Activated T-cell treated with anti-CD3 and anti-CD28 coated beads, Interleukin-2, amount 50 U/mL, for 24 hours (primary cell): Measurements from ENCODE around the gene VPS25.
"Not testable (repeated sequence)": the region's sequence is repeated elsewhere in the genome, so short reads cannot be mapped to it uniquely, and the experiment has no call there.

Source experiments
- DNase-seq: peaks from one replicate; pipeline ENCODE4 v3.0.0-alpha.2; 2020
- H3K27ac Mint-ChIP-seq: 2 replicates; pipeline ENCODE4 v1.8.0; 2020; ENCODE audit warnings: mild to moderate bottlenecking, mixed read lengths
- H3K27me3 Mint-ChIP-seq: 2 replicates; pipeline ENCODE4 v1.8.0; 2020; ENCODE audit warnings: mixed read lengths
- H3K36me3 Mint-ChIP-seq: 2 replicates; pipeline ENCODE4 v1.8.0; 2020; ENCODE audit warnings: low read depth, mixed read lengths
- H3K4me1 Mint-ChIP-seq: 2 replicates; pipeline ENCODE4 v1.8.0; 2020; ENCODE audit warnings: low read depth, mixed read lengths
- H3K4me3 Mint-ChIP-seq: 2 replicates; pipeline ENCODE4 v1.8.0; 2020; ENCODE audit warnings: mild to moderate bottlenecking, moderate library complexity, mixed read lengths
- H3K9me3 Mint-ChIP-seq: 2 replicates; pipeline ENCODE4 v1.8.0; 2020; ENCODE audit warnings: mixed read lengths

VPS25 gene

GRCh38 chr17:42773290-42774035, at the start of gene VPS25:
TSS of gene VPS25 (plus strand) at chr17:42773449. CDS start at chr17:42773476, 27 bp downstream.
- peak; percentile 84 for DNase-seq
- Mint-ChIP-seq H3K9me3 (no peaks in the 10 kb centered on the region), H3K27me3 (peaks cover under 1% of the 10 kb centered on the region), H3K27ac (peak within 1 kb of the TSS; percentile 96), H3K4me3 (peak within 1 kb of the TSS; percentile 96), H3K4me1 (peaks cover 29% of the 10 kb centered on the region), H3K36me3 (peaks cover 51% of the 10 kb centered on the region)

DNA sequence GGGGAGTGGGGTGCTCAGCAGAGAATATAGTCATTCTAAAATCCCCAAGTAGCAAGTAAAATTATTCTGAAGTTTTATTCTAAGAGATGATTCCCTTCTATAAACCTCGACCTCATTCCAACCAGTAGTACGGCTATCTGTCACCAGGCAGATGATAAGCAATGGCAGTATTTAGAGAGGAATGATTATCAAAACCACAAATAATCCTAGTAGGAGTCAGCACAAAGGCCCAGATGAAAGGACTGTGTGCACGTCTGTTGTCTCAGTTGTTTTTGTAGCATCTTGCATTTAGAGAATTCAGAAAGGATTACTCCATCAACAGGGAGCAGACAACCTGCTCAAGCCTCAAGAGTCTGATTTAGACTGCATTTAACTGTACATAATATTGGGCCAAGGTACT, 49.6 kb upstream of the VPS25 start:
- H3K36me3 Mint-ChIP-seq: peaks cover 64% of the 10 kb centered on the region
- H3K9me3 Mint-ChIP-seq: no peaks in the 10 kb centered on the region
- H3K27ac Mint-ChIP-seq: no peak overlapping the region
- DNase-seq: no peak
- H3K4me1 Mint-ChIP-seq: no peaks in the 10 kb centered on the region
- no peak overlapping the region for H3K4me3 Mint-ChIP-seq
- H3K27me3 Mint-ChIP-seq: no peaks in the 10 kb centered on the region

- no peaks in the 10 kb centered on the region for H3K4me1 Mint-ChIP-seq
- DNase-seq: no peak
- H3K9me3 Mint-ChIP-seq: no peaks in the 10 kb centered on the region
- no peak overlapping the region for H3K27ac Mint-ChIP-seq
- H3K36me3 Mint-ChIP-seq: peaks cover 62% of the 10 kb centered on the region
- H3K4me3 Mint-ChIP-seq: no peak overlapping the region
- H3K27me3 Mint-ChIP-seq: no peaks in the 10 kb centered on the region
Observed at GRCh38 chr17:42725143-42725542, 48.1 kb upstream of the VPS25 start.

DNA sequence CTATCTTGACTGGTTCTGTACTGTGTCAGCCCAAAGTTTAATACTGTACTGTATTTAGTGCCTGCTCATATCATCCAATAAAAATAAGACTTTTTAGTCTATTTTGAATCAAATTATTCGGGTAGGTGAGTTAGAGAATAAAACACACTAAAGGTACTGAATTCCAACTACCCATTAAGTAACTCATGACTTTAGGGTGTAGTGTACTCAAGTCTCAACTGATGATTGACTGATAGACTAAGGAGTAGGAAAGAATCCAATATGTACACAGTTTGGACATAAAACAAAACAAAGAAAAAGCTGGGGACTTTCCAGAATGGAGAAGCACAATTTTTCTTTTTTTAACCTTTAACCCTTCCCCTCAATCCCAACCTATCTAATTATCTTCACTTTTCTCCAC, 32.5 kb upstream of the VPS25 start:
- Mint-ChIP-seq H3K36me3 (peaks cover 14% of the 10 kb centered on the region), H3K4me3 (no peak overlapping the region), H3K4me1 (peaks cover 23% of the 10 kb centered on the region), H3K27me3 (peaks cover 2% of the 10 kb centered on the region), H3K27ac (peak overlapping the region; percentile 37), H3K9me3 (peaks cover 5% of the 10 kb centered on the region)
- DNase-seq: no peak

GRCh38 chr17:42742916-42743315, 30.3 kb upstream of the VPS25 start:
- Mint-ChIP-seq H3K36me3 (peaks cover 12% of the 10 kb centered on the region), H3K4me1 (peaks cover 21% of the 10 kb centered on the region)
- H3K27me3 Mint-ChIP-seq, H3K4me3 Mint-ChIP-seq, H3K9me3 Mint-ChIP-seq, H3K27ac Mint-ChIP-seq, DNase-seq: not testable (repeated sequence)

DNA sequence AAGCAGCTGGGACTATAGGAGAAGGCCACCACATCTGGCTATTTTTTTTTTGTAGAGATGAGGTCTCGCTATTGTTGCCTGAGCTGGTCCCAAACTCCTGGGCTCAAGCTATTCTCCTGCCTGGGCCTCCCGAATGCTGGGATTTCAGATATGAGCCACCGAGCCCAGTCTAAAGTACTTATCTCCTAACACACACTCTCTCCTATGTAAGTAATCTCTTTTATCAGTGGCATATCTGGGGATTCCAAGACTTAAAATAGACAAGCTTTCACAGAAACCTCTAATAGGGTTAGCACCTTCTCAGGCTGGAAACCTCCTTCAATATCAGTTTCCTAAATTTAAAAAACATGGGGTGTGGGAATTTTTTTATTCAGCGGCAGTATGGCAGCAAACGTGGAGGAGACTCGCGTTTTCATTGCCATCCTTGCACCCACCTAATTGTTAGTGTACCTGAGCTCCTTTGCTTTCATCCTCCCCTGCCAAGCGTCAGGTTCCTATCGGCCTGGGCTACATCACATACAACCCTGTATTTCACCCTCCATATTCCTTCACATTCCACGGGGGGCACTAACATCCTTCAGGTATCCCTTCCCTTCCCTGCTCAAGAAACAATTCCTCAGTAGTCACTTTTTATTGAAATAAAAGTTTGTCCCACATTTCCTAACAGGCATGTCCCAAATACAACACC, 29.5 kb upstream of the VPS25 start:
- no peak for DNase-seq
- H3K27ac Mint-ChIP-seq: peak overlapping the region; percentile 99
- peaks cover 21% of the 10 kb centered on the region for H3K4me1 Mint-ChIP-seq
- H3K36me3 Mint-ChIP-seq: peaks cover 12% of the 10 kb centered on the region
- H3K9me3 Mint-ChIP-seq: peaks cover 5% of the 10 kb centered on the region
- peak overlapping the region; percentile 95 for H3K4me3 Mint-ChIP-seq
- H3K27me3 Mint-ChIP-seq: peaks cover 7% of the 10 kb centered on the region

DNA sequence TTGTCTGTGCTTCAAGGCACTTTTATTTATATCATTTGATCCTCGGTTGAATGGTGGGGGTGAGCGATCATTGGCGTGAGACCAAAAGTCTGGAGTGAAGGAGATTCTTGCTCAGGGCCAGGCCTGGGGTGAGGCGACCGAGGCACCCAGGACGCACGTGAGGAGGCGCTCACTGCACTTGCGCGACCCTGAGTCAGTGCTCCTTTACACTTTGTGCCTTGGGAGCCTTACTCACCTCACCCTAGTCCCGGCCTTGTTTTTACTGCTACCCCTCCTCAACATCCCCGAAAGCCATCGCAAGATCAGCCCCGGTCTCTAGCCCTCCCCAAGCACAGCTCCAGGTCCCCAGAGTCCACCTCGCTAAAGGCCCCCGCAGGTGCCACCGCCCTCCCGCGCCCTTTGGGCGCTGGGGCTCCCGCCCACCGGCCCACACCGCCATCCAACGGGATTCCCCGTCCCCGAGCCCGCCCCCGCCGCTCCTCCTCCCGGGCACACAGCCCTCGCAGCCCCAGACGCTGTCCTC, 28.9 kb upstream of the VPS25 start:
- H3K36me3 Mint-ChIP-seq: peaks cover 12% of the 10 kb centered on the region
- H3K9me3 Mint-ChIP-seq: peaks cover 5% of the 10 kb centered on the region
- peak overlapping the region; percentile 95 for H3K4me3 Mint-ChIP-seq
- peaks cover 21% of the 10 kb centered on the region for H3K4me1 Mint-ChIP-seq
- DNase-seq: peak; percentile 86
- H3K27me3 Mint-ChIP-seq: peaks cover 10% of the 10 kb centered on the region
- peak overlapping the region; percentile 99 for H3K27ac Mint-ChIP-seq

- DNase-seq: peak; percentile 96
- peaks cover 5% of the 10 kb centered on the region for H3K9me3 Mint-ChIP-seq
- peak within 1 kb of the TSS; percentile 95 for H3K4me3 Mint-ChIP-seq
- H3K36me3 Mint-ChIP-seq: peaks cover 12% of the 10 kb centered on the region
- peaks cover 12% of the 10 kb centered on the region for H3K27me3 Mint-ChIP-seq
- peaks cover 21% of the 10 kb centered on the region for H3K4me1 Mint-ChIP-seq
- peak within 1 kb of the TSS; percentile 99 for H3K27ac Mint-ChIP-seq
Observed at GRCh38 chr17:42744806-42745617, 28.2 kb upstream of the VPS25 start, which contains the start of gene EZH1. TSS of gene EZH1 (minus strand) at chr17:42745040. CDS start at chr17:42728941, 16,099 bp downstream.

- Mint-ChIP-seq H3K36me3 (peaks cover 6% of the 10 kb centered on the region), H3K9me3 (peaks cover 5% of the 10 kb centered on the region), H3K4me3 (no peak overlapping the region), H3K4me1 (peaks cover 15% of the 10 kb centered on the region), H3K27ac (no peak overlapping the region), H3K27me3 (peaks cover 35% of the 10 kb centered on the region)
- DNase-seq: no peak
Observed at GRCh38 chr17:42748202-42748907, 24.9 kb upstream of the VPS25 start.

GRCh38 chr17:42748908-42749798, 24.1 kb upstream of the VPS25 start:
- peaks cover 5% of the 10 kb centered on the region for H3K9me3 Mint-ChIP-seq
- no peak overlapping the region for H3K27ac Mint-ChIP-seq
- peaks cover 8% of the 10 kb centered on the region for H3K4me1 Mint-ChIP-seq
- H3K4me3 Mint-ChIP-seq: no peak overlapping the region
- peaks cover 4% of the 10 kb centered on the region for H3K36me3 Mint-ChIP-seq
- no peak for DNase-seq
- peaks cover 35% of the 10 kb centered on the region for H3K27me3 Mint-ChIP-seq

DNA sequence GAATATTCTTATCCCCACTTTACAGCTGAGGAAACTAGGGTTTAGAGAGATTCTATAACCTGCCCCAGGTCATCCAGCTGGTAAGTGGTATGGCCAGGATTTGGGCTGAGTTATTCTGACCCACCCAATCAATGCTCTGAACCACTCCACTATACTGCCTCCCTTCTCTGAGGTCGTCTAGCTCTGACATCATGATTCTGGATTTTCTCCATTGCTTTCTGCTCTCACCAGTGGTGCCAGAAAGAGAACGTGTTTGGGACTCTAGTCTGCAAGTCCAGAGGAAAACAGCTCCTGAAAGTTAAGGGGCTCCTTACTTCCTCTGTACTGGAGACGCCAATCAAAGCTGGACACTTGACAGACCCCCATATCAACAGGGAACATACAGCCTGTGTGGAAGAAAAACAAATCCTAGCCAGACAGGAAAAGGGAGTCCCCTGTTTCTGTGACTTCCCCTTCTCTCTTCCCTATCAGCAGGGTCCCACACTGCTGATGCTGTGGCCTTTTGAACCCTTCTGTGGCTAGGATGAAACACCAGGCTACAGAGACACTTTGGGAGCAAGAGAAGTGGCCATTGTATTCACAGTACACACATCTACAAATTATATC, 22.4 kb upstream of the VPS25 start:
- H3K36me3 Mint-ChIP-seq: no peaks in the 10 kb centered on the region
- peaks cover 43% of the 10 kb centered on the region for H3K27me3 Mint-ChIP-seq
- DNase-seq: no peak
- no peak overlapping the region for H3K4me3 Mint-ChIP-seq
- no peaks in the 10 kb centered on the region for H3K4me1 Mint-ChIP-seq
- no peak overlapping the region for H3K27ac Mint-ChIP-seq
- no peaks in the 10 kb centered on the region for H3K9me3 Mint-ChIP-seq

DNA sequence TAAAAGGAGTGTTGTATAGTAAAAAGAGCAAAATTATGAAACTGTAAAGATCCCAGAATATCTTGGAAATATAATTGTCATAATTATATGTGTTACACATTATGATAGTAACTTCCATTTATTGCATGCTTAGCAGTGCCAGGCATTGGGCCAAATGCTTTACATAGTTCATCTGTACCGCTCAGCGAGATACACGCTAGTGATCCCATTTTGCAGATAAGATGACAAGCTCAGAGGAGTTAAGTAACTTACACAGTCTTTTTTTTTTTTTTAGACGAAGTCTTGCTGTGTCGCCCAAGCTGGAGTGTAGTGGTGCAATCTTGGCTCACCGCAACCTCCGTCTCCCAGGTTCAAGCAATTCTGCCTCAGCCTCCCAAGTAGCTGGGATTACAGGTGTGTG, 21.6 kb upstream of the VPS25 start:
- H3K9me3 Mint-ChIP-seq: no peaks in the 10 kb centered on the region
- no peak overlapping the region for H3K27ac Mint-ChIP-seq
- no peaks in the 10 kb centered on the region for H3K4me1 Mint-ChIP-seq

GRCh38 chr17:42754782-42755181, 18.5 kb upstream of the VPS25 start:
- no peak for DNase-seq
- no peaks in the 10 kb centered on the region for H3K36me3 Mint-ChIP-seq
- peaks cover 49% of the 10 kb centered on the region for H3K27me3 Mint-ChIP-seq
- H3K4me3 Mint-ChIP-seq: no peak overlapping the region
- H3K27ac Mint-ChIP-seq: no peak overlapping the region
- no peaks in the 10 kb centered on the region for H3K4me1 Mint-ChIP-seq
- no peaks in the 10 kb centered on the region for H3K9me3 Mint-ChIP-seq

More for the DNA sequence above, 21.6 kb upstream of the VPS25 start:
- Mint-ChIP-seq H3K36me3 (no peaks in the 10 kb centered on the region), H3K27me3 (peaks cover 40% of the 10 kb centered on the region), H3K4me3 (no peak overlapping the region)
- no peak for DNase-seq
